CD4-positive, alpha-beta T cell treated with Interleukin-15 for 1 hour (primary cell): Measurements from ENCODE around the gene SLC28A3.
"Not testable (repeated sequence)": the region's sequence is repeated elsewhere in the genome, so short reads cannot be mapped to it uniquely, and the experiment has no call there.

Experiments
- DNase-seq: peaks from one replicate; pipeline ENCODE4 v3.0.0-alpha.2; 2020

The SLC28A3 gene, protein sequence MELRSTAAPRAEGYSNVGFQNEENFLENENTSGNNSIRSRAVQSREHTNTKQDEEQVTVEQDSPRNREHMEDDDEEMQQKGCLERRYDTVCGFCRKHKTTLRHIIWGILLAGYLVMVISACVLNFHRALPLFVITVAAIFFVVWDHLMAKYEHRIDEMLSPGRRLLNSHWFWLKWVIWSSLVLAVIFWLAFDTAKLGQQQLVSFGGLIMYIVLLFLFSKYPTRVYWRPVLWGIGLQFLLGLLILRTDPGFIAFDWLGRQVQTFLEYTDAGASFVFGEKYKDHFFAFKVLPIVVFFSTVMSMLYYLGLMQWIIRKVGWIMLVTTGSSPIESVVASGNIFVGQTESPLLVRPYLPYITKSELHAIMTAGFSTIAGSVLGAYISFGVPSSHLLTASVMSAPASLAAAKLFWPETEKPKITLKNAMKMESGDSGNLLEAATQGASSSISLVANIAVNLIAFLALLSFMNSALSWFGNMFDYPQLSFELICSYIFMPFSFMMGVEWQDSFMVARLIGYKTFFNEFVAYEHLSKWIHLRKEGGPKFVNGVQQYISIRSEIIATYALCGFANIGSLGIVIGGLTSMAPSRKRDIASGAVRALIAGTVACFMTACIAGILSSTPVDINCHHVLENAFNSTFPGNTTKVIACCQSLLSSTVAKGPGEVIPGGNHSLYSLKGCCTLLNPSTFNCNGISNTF

GRCh38 chr9:84340535-84340934 is at the start of gene SLC28A3:
Gene SLC28A3 (minus strand): TSS chr9:84340758. CDS start chr9:84340633, 125 bp downstream.
- DNase-seq: no peak

DNA sequence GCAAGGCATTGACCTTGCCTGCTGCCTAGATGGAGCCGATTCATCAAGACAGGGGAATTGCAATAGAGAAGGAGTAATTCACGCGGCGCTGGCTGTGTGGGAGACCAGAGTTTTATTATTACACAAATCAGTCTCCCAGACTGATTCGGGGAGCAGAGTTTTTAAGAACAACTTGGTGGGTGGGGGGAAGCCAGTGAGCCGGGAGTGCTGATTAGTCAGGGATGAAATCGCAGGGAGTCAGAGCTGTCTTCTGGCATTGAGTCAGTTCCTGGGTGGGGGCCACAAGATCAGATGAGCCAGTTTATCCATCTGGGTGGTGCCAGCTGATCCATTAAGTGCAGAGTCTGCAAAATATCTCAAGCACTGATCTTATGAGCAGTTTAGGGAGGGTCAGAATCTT is 49.7 kb upstream of the SLC28A3 start:
- DNase-seq: not testable (repeated sequence)

- DNase-seq: no peak
These were observed 47.3 kb upstream of the SLC28A3 start for GRCh38 chr9:84387821-84388220.

DNA sequence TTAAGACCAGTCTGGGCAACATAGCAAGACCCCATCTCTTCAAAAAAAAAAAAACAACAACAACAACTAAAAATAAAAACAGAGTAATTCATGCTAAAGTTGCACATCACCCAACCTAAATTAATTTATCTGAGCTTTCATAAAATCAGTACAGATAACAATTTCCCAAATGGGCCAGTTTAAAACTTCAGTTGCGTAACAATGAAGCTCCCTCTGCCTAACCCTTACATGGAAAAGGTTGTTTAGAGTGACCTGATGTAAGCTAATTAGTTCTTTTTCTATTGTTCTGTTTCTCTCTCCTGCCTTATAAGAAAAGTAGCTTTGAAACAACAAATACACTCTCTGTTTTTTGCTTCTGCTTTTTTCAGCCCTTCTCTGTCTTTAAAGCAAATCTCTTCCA is 46.2 kb upstream of the SLC28A3 start:
- no peak for DNase-seq

DNA sequence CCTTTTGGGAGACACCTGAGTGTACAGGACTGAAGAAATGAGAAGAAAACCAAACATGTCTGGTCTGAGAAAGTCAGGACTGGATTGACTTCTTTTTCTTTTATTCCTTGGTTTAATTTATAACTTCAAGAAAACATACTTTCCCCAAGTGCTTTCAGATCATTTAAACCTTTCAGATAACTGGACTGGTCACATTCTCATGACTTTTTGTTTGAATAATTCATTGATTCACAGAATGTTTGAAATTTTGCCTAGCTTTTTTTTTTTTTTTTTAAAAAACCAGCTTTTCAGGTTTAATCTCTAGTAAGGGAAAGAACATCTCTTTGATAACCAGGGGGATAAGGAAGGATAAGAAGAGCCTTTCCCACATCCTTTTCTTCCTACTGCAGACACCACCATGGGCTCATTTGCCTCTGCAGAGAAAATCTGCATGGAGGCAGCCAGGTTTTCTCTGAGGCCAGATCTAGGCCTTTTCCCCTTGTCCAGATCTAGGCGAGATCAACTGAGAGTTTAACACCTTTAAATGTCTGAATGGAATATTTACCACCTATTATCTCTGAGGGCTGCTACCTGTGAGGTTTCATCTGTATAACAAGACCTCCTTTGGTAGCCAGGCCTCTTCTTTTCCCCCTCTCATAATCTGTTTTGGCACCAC is 45.0 kb upstream of the SLC28A3 start:
- no peak for DNase-seq

DNA sequence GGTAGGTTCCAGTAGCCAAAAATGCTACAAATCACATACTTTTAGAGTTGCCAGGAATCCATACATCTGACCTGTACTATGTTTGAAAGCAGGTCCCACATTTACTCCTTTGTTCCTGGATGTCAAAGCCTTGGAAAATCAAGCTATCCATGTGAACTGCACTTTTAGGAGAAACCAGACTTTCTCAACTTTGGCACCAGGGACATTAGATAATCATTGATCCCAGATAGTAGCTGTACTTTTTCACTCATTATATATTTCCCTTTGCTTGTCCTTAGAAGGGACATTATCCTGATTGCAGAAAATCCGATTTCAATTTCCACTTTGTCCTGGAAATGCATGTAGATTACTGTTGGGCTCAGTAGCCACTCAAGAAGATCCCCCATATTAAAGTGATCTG is 44.1 kb upstream of the SLC28A3 start:
- DNase-seq: no peak

DNA sequence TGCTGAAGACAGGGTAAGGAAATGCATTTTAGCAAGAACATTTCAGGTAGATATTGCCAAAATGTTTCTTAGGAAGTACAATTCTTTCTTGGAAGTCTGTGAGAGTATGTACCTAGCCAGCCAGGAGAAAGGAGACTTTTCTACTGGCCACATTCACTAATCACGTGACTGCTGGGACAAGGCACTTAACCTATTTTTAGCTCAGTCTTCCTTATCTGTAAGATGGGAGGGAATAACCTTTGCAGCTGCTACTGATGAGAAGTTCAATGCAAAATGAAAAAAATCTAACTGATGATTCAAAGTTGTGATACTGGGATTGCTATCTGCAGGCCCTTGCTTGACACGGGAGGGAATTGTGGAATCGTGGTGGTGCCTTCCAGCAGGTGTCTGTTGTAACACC is 42.6 kb upstream of the SLC28A3 start:
- no peak for DNase-seq

DNA sequence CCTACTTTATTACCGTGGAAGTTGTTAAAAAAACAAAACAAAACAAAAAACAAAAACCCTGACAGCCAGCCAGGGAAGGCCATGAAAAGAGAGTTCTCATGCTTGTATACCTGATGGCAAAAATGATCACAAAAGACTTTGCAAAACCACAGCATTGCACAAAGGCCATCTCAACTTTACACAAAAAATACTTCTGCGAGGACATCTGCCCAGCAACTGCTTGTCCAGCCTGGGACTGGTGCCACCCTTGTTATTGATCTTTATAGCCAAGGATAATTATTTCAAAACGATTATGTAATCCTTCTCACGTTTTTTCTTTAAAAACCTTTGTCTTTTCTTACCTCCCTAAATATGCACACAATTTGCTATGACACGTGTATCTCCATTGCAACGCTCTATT is 42.2 kb upstream of the SLC28A3 start:
- DNase-seq: no peak

DNA sequence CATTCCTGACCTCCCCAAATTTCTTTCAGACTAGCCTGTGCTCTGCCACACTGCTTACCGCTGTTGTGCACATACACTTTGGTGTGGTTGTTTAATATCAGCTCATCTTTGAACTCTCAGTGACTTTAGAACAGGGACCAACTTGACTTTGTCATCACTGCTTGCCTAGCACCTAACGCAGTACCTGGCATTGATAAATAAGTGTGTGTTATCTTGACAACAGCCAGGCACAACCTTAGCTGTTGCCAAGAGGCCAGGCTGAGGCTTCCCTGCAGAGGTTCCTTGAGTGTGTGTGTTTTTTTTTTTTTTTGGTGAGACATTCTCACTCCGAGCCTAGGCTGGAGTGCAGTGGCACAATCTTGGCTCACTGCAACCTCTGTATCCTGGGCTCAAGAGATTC is 41.0 kb upstream of the SLC28A3 start:
- DNase-seq: no peak

- DNase-seq: no peak
These were observed 39.2 kb upstream of the SLC28A3 start for GRCh38 chr9:84379740-84380139.

DNA sequence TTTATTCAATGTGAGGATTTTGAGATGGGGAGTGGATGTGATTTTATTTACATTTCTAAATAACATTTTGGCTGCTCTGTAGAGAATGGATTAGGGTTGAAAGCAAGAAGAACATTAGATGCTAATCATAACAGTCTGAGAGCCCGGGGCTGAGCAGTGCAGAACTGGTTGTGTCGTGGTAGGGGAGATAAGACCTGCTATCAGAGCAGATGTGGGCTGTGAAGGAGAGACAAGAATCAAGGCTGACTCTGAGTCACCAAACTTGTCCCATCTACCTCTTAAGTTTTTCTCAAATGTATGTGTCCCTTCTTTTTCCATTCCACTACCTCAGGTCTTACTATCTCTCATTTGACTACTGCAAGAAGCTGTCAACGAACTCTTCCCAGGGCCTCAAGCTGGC is 35.4 kb upstream of the SLC28A3 start:
- no peak for DNase-seq

DNA sequence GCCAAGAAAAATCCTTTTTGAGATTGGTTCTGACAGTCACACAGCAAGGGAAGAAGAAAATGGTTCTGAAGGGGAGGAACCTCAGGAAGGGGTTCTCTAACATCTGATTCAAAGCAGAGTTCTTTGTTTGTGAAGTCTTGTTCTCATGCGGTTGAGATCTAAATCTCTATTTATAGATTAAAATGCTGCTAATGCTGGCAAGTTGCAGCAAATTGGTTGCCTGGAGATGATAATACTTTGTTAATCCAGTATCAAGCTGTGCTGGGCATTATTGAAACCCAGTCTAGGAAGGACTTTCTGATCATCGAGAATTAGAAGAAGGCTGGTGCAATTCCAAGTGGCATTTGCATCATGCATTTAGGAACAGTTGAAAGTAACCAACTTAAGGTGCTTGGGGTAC is 34.0 kb upstream of the SLC28A3 start:
- no peak for DNase-seq

DNA sequence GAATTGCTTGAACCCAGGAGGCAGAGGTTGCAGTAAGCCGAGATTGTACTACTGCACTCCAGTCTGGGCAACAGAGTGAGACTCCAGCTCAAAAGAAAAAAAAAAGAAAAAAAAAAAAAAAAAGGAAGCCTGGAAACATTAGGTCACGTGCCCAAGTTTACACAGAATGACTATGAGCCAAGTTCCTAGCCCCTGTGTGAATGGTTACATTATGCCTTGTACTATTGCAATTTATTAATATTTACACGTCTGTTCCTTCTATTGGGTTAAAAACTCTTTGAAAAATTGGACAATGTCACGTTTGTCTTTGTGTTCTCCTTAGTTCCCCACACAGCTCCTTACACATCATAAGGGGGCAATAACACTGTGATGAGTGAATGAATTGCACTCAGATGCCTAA is 33.5 kb upstream of the SLC28A3 start:
- no peak for DNase-seq

GRCh38 chr9:84371737-84372136 is 31.2 kb upstream of the SLC28A3 start:
- DNase-seq: peak; percentile 39

DNA sequence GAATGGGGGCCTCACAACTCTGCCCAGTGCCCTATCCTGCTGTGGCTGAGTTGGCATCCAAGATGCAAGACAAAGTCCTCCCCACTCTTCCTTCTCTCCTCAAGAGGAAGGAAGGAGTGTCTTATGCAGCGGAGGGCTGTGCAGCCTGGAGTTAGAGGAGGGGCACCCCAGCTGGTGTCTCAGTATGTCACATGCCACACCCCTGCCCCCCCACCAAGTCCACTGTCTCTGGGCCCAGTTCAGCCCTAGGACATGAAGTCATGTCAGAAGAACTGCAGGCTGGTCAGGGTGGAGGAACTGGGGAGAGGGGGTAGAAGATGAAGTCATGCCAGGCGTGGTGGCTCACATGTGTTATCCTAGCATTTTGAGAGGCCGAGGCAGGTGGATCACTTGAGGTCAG is 28.0 kb upstream of the SLC28A3 start:
- DNase-seq: peak; percentile 23

GRCh38 chr9:84367726-84368125 is 27.2 kb upstream of the SLC28A3 start:
- DNase-seq: not testable (repeated sequence)

- DNase-seq: no peak
These were observed 26.1 kb upstream of the SLC28A3 start for GRCh38 chr9:84366683-84367082.

DNA sequence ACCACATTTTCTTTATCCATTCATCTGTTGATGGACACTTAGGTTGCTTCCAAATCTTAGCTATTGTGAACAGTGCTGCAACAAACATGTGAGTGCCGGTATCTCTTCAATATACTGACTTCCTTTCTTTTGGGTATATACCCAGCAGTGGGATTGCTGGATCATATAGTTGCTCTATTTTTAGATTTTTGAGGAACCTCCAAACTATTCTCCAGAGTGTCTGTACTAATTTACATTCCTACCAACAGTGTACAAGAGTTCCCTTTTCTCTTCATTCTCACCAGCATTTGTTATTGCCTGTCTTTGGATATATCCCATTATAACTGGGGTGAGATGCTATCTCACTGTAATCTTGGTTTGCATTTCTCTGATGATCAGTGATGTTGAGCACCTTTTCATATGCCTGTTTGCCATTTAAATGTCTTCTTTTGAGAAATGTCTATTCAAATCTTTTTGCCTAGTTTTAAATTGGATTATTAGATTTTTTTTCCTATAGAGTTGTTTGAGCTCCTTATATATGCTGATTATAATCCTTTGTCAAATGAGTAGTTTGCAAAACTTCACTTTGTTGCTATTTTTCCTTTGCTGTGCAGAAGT is 24.4 kb upstream of the SLC28A3 start:
- not testable (repeated sequence) for DNase-seq

GRCh38 chr9:84361645-84362044 is 21.1 kb upstream of the SLC28A3 start:
- DNase-seq: no peak

- no peak for DNase-seq
These were observed 16.7 kb upstream of the SLC28A3 start for GRCh38 chr9:84357275-84357674.

GRCh38 chr9:84354035-84354434 is 13.5 kb upstream of the SLC28A3 start:
- no peak for DNase-seq

- DNase-seq: no peak
These were observed 9.1 kb upstream of the SLC28A3 start for GRCh38 chr9:84349671-84350070.

DNA sequence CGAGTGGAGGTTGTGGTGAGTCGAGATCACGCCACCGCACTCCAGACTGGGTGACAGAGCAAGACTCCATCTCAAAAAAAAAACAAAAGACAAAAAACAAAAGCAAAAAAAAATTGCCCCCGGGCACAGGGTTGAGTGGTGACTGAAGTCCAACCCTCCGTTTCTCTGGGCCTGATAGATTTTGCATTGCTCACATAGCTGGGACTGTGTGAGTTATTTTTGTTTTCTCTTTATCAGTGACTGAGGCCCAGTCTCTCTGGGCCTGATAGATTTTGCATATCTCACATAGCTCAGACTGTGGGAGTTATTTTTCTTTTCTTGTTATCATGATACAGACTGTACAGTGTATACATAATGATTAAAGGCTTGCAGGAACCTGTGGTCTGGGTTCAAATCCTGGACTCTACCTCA is 2.6 kb upstream of the SLC28A3 start:
- no peak for DNase-seq

- no peak for DNase-seq
These were observed 596 bp downstream of the SLC28A3 start for GRCh38 chr9:84339962-84340361.
